H1 (cell line): Measurements from ENCODE around the gene TNP2. TPM values are rescaled to one million over a fixed set of nuclear protein-coding genes. Genes with fewer than 3 reads are reported as not detected.

Experiments
- CTCF ChIA-PET: fragments of 300-600 bp; sonication (Branson Sonifier 250); formaldehyde crosslinking; loops from one replicate; lab custom pipeline; 2021; ENCODE audit not compliant: partially characterized antibody; lab: Charles Lee
- POLR2A ChIA-PET: fragments of 300-600 bp; sonication (Branson Sonifier 250); formaldehyde crosslinking; loops from one replicate; lab custom pipeline; 2021; ENCODE audit warnings: inconsistent platforms; ENCODE audit not compliant: partially characterized antibody; lab: Charles Lee
- DNase-seq, 2 experiments: peaks; one replicate each; pipeline versions ENCODE4 v3.0.0 to v3.0.0-alpha.2; 2010 to 2022; ENCODE audit warnings: low spot score in 2 of 2, low read depth in 1 of 2, mixed read lengths in 1 of 2
- FAIRE-seq: peaks from 2 replicates; lab custom pipeline; 2011; peaks lifted over from hg19 to GRCh38; lab: Jason Lieb, UNC
- H2AFZ ChIP-seq: 2 replicates; pipeline ENCODE4 v1.8.1; 2012; ENCODE audit warnings: low read length, inconsistent platforms
- H2AK5ac ChIP-seq: 2 replicates; pipeline ENCODE4 v1.6.1; 2013; ENCODE audit warnings: low read depth, low read length
- H2BK120ac ChIP-seq: replicated peaks from 2 replicates; pipeline ENCODE3; 2013; ENCODE audit warnings: low read depth, low read length, inconsistent platforms
- H2BK12ac ChIP-seq: 2 replicates; pipeline ENCODE4 v1.6.1; 2013; ENCODE audit warnings: low read depth, low read length
- H2BK15ac ChIP-seq: 2 replicates; pipeline ENCODE4 v1.6.1; 2013; ENCODE audit warnings: low read length
- H2BK20ac ChIP-seq: 2 replicates; pipeline ENCODE4 v1.6.1; 2013; ENCODE audit warnings: low read length
- H2BK5ac ChIP-seq: 2 replicates; pipeline ENCODE4 v1.6.1; 2013; ENCODE audit warnings: low read depth, low read length
- H3K14ac ChIP-seq: 2 replicates; pipeline ENCODE4 v1.6.1; 2013; ENCODE audit warnings: inconsistent platforms; ENCODE audit not compliant: insufficient read length
- H3K18ac ChIP-seq: 2 replicates; pipeline ENCODE4 v1.6.1; 2013; ENCODE audit warnings: low read length; ENCODE audit errors: extremely low read depth
- H3K23ac ChIP-seq: 2 replicates; pipeline ENCODE4 v1.6.1; 2013; ENCODE audit warnings: inconsistent platforms; ENCODE audit not compliant: insufficient read length
- H3K23me2 ChIP-seq: 2 replicates; pipeline ENCODE4 v1.6.1; 2013; ENCODE audit warnings: low read depth, low read length
- H3K27ac ChIP-seq: 2 replicates; pipeline ENCODE4 v1.6.1; 2011; ENCODE audit warnings: low read depth, low read length, inconsistent platforms
- H3K27me3 ChIP-seq, 4 experiments: replicated peaks in 1 of 4; 1 replicate in 1 of 4; 2 replicates in 3 of 4; pipeline versions ENCODE4 v1.6.1 to v1.8.1; 2011 to 2013; ENCODE audit warnings: low read length in 3 of 4, mild to moderate bottlenecking in 3 of 4, inconsistent platforms in 2 of 4, mixed read lengths in 2 of 4, moderate library complexity in 1 of 4; ENCODE audit not compliant: control insufficient read depth in 3 of 4, insufficient read depth in 3 of 4; ENCODE audit errors: extremely low read depth in 1 of 4
- H3K36me3 ChIP-seq, 4 experiments: 2 replicates each; pipeline versions ENCODE4 v1.6.1 to v1.8.1; 2011 to 2013; ENCODE audit warnings: mild to moderate bottlenecking in 4 of 4, low read length in 3 of 4, moderate library complexity in 2 of 4, control low read depth in 1 of 4, inconsistent platforms in 1 of 4; ENCODE audit not compliant: insufficient read depth in 4 of 4, control insufficient read depth in 2 of 4
- H3K4ac ChIP-seq: replicated peaks from 2 replicates; pipeline ENCODE3; 2013; ENCODE audit warnings: low read length, low read depth, mixed read lengths, inconsistent platforms; ENCODE audit not compliant: insufficient read length
- H3K4me1 ChIP-seq, 4 experiments: replicated peaks in 1 of 4; 1 replicate in 1 of 4; 2 replicates in 3 of 4; pipeline versions ENCODE4 v1.6.1 to v1.8.1; 2011 to 2013; ENCODE audit warnings: low read length in 3 of 4, inconsistent platforms in 2 of 4, mixed read lengths in 1 of 4; ENCODE audit not compliant: insufficient read depth in 4 of 4, control insufficient read depth in 3 of 4
- H3K4me2 ChIP-seq, 2 experiments: 2 replicates each; pipeline versions ENCODE4 v1.6.1 to v1.8.1; 2011 to 2013; ENCODE audit warnings: low read depth in 2 of 2, low read length in 2 of 2, control low read depth in 1 of 2, inconsistent platforms in 1 of 2, mild to moderate bottlenecking in 1 of 2; ENCODE audit not compliant: insufficient read depth in 1 of 2
- H3K4me3 ChIP-seq, 4 experiments: fragments of 200-600, 300-600 bp in 1 of 4; sonication (generic), shearing (Covaris generic), sonication (Bioruptor Twin) in 1 of 4; 2 replicates each; pipeline versions ENCODE4 v1.5.1 to v1.8.1; 2011 to 2016; ENCODE audit warnings: low read length in 4 of 4, low read depth in 3 of 4, control low read depth in 2 of 4, inconsistent platforms in 2 of 4, mild to moderate bottlenecking in 2 of 4, mixed read lengths in 1 of 4, moderate library complexity in 1 of 4; ENCODE audit not compliant: insufficient read depth in 2 of 4; ENCODE audit errors: extremely low read depth in 1 of 4
- H3K56ac ChIP-seq: replicated peaks from 2 replicates; pipeline ENCODE3; 2013; ENCODE audit warnings: low read depth, mild to moderate bottlenecking, mixed read lengths, low read length, inconsistent platforms; ENCODE audit not compliant: insufficient read length
- H3K79me1 ChIP-seq: 2 replicates; pipeline ENCODE4 v1.6.1; 2013; ENCODE audit warnings: low read depth, low read length, control low read depth
- H3K79me2 ChIP-seq, 2 experiments: 2 replicates each; pipeline versions ENCODE4 v1.6.1 to v1.8.1; 2012 to 2013; ENCODE audit warnings: low read length in 2 of 2, mild to moderate bottlenecking in 2 of 2, inconsistent platforms in 1 of 2; ENCODE audit not compliant: insufficient read depth in 2 of 2, control insufficient read depth in 1 of 2
- H3K9ac ChIP-seq, 4 experiments: replicated peaks in 1 of 4; 1 replicate in 1 of 4; 2 replicates in 3 of 4; pipeline versions ENCODE4 v1.6.1 to v1.8.1; 2011 to 2013; ENCODE audit warnings: low read depth in 3 of 4, low read length in 3 of 4, control low read depth in 2 of 4, mild to moderate bottlenecking in 2 of 4, moderate library complexity in 2 of 4, inconsistent platforms in 1 of 4; ENCODE audit errors: extremely low read depth in 1 of 4
- H3K9me3 ChIP-seq, 2 experiments: 2 replicates each; pipeline versions ENCODE4 v1.6.1 to v1.8.1; 2012 to 2013; ENCODE audit warnings: mild to moderate bottlenecking in 2 of 2, moderate library complexity in 2 of 2, control low read depth in 1 of 2, inconsistent platforms in 1 of 2, low read depth in 1 of 2, low read length in 1 of 2, mixed read lengths in 1 of 2; ENCODE audit not compliant: insufficient read depth in 2 of 2
- H4K20me1 ChIP-seq, 2 experiments: replicated peaks in 1 of 2; 2 replicates each; pipeline versions ENCODE3 to v1.8.1; 2011 to 2013; ENCODE audit warnings: inconsistent platforms in 2 of 2, low read length in 2 of 2, mild to moderate bottlenecking in 1 of 2; ENCODE audit not compliant: insufficient read depth in 2 of 2, control insufficient read depth in 1 of 2
- H4K5ac ChIP-seq: 2 replicates; pipeline ENCODE4 v1.6.1; 2013; ENCODE audit warnings: low read length, low read depth, mixed read lengths, inconsistent platforms; ENCODE audit not compliant: insufficient read length
- H4K8ac ChIP-seq: 2 replicates; pipeline ENCODE4 v1.8.0; 2013; ENCODE audit warnings: mild to moderate bottlenecking, moderate library complexity, low read length, inconsistent platforms; ENCODE audit not compliant: insufficient read depth; ENCODE audit errors: extremely low read depth
- H4K91ac ChIP-seq: replicated peaks from 2 replicates; pipeline ENCODE3; 2013; ENCODE audit warnings: low read length, mixed read lengths, inconsistent platforms; ENCODE audit not compliant: insufficient read length
- BACH1 ChIP-seq: IDR thresholded peaks from 2 replicates; pipeline ENCODE4 v1.6.1; 2012; ENCODE audit warnings: low read length, improper control_type of control experiment
- HDAC2 ChIP-seq, 2 experiments: fragments of 300-600 bp in 1 of 2; sonication (generic) in 1 of 2; IDR thresholded peaks; 2 replicates each; pipeline ENCODE4 v1.6.1; 2011 to 2012; ENCODE audit warnings: low read depth in 2 of 2, low read length in 2 of 2, mild to moderate bottlenecking in 2 of 2, moderate library complexity in 2 of 2, borderline replicate concordance in 1 of 2, inconsistent platforms in 1 of 2
- MAX ChIP-seq: IDR thresholded peaks from 2 replicates; pipeline ENCODE4 v1.6.1; 2012; ENCODE audit warnings: inconsistent platforms
- PHF8 ChIP-seq: fragments of 200-600 bp; sonication (generic); conservative IDR thresholded peaks from 2 replicates; pipeline ENCODE4 v1.7.1; 2012; ENCODE audit warnings: low read depth, mild to moderate bottlenecking, inconsistent platforms, low read length, moderate library complexity
- SIN3A ChIP-seq, 2 experiments: IDR thresholded peaks in 1 of 2; conservative IDR thresholded peaks in 1 of 2; 2 replicates each; pipeline ENCODE4 v1.6.1; 2011 to 2012; ENCODE audit warnings: low read length in 2 of 2, improper control_type of control experiment in 1 of 2, low read depth in 1 of 2, mild to moderate bottlenecking in 1 of 2
- SP4 ChIP-seq: IDR thresholded peaks from 2 replicates; pipeline ENCODE4 v1.6.1; 2012; ENCODE audit warnings: low read length, inconsistent platforms
- SUZ12 ChIP-seq: fragments of 200-600 bp; sonication (generic); IDR thresholded peaks from 2 replicates; pipeline ENCODE4 v1.6.1; 2012; ENCODE audit warnings: mild to moderate bottlenecking, inconsistent platforms, low read length, moderate library complexity, mixed read lengths
- WGBS, 2 experiments: shearing (Covaris generic) in 1 of 2; methylation state at CpG; one replicate each; pipeline versions ENCODE4 v1.1.6 to v1.1.7; 2013 to 2015; ENCODE audit warnings: low lambda C conversion rate in 2 of 2, mixed read lengths in 2 of 2, inconsistent platforms in 1 of 2, low coverage in 1 of 2, missing lambda C conversion rate in 1 of 2; ENCODE audit not compliant: insufficient replicate concordance in 2 of 2, insufficient coverage in 1 of 2, insufficient read length in 1 of 2; ENCODE audit errors: extremely low coverage in 1 of 2, missing lambda C conversion rate in 1 of 2; 5-methylcytosine and 5-hydroxymethylcytosine counted together
- polyA plus RNA-seq, 7 experiments: library from polyadenylated mRNA; depleted of rRNA in 3 of 7; stranded (reverse) in 5 of 7; unstranded in 2 of 7; fragments of >200 nt in 5 of 7; fragments of 200-250 nt in 2 of 7; gene quantifications; 1 replicate in 5 of 7; 2 replicates in 1 of 7; 4 replicates in 1 of 7; pipeline versions ENCODE4 v1.2.1 to v1.2.3, GENCODE V29; 2011 to 2013; ENCODE audit warnings: missing spikeins in 2 of 7, mixed read lengths in 2 of 7
- total RNA-seq: library from RNA; stranded (reverse); fragmentation: NEBNext Ultra II Directional; extraction: Animal tissue kit (Norgen Biotek cat#: 25700); gene quantifications from 2 replicates; pipeline ENCODE4 v1.2.1, GENCODE V29; 2021

The TNP2 gene
- total and polyA plus RNA-seq, 2 of the 8 experiments (the other 6 are each of a cell fraction or from before 2014, with no cell fraction given): not detected

GRCh38 chr16:11254913-11255736 is 14.0 kb downstream of the TNP2 start:
- Histone ChIP-seq H4K20me1 (peaks cover 11 to 22% of the 10 kb centered on the region in 2 experiments), H2BK5ac (0 out of 2 replicates have a peak overlapping the region, but pooled peaks have one; percentile 16), H2BK12ac (no peak overlapping the region), H4K8ac (peak overlapping the region; percentile 92), H4K91ac (no peak overlapping the region), H3K9ac (peak overlapping the region; percentile 23 to 83 (median 46); a peak in 6 of 7 replicates), H3K9me3 (no peaks in the 10 kb centered on the region), H3K36me3 (peaks cover 0 to 8% (median 5%) of the 10 kb centered on the region in 4 experiments; a peak in 5 of 8 replicates), H2AK5ac (no peak overlapping the region), H3K4me3 (peak overlapping the region; percentile 59 to 97 (median 74)), H2AFZ (no peak overlapping the region), H3K79me1 (peaks cover 4% of the 10 kb centered on the region; the same call in 1 of the 2 replicates), H3K27me3 (no peaks in the 10 kb centered on the region; a peak in 1 of 7 replicates), H2BK20ac (no peak overlapping the region), H3K4me2 (peak overlapping the region; percentile 82 to 86), H3K18ac (peak overlapping the region; percentile 48; the same call in 1 of the 2 replicates), H3K4ac (no peak overlapping the region), H3K27ac (no peak overlapping the region), H3K14ac (no peak overlapping the region), H2BK120ac (no peak overlapping the region), H2BK15ac (no peak overlapping the region), H3K23me2 (peaks cover 15% of the 10 kb centered on the region), H4K5ac (peak overlapping the region; percentile 31), H3K4me1 (peaks cover 0 to 19% (median 8%) of the 10 kb centered on the region in 4 experiments; a peak in 5 of 7 replicates), H3K23ac (no peak overlapping the region), H3K79me2 (peaks cover 0 to 28% of the 10 kb centered on the region in 2 experiments; a peak in 2 of 4 replicates), H3K56ac (peak overlapping the region; percentile 39)
- 2% methylated on average over 85 of the region's 105 CpGs; no CpG with 5 or more reads in 1 of the 2 experiments for WGBS, 2 experiments
- DNase-seq (no peak), FAIRE-seq (no peak)
- ChIA-PET CTCF (interaction anchor here (0.6 to 6.8 kb wide), 43 partner anchors 13 to 348 kb away, joined by 3 to 79 read pairs (median 4); partner anchors contain the start of genes PRM3 and TNP2), POLR2A (interaction anchor here (0.7 to 4.6 kb wide), 62 partner anchors 9 to 309 kb away, joined by 3 to 32 read pairs (median 4); partner anchors contain the start of gene TNP2)
- TF ChIP-seq HDAC2 (IDR thresholded peaks at IDR 0.05; ENCODE audit: borderline replicate concordance in 1 of 2, low read depth in 2 of 2, low read length in 2 of 2): 0 out of 4 replicates have a peak, but pooled peaks of 1 of the 2 experiments have one; percentile 40
- TF ChIP-seq PHF8: no peak
- peak; percentile 63 for TF ChIP-seq MAX
- no peak for TF ChIP-seq BACH1
- TF ChIP-seq SIN3A (conservative IDR thresholded peaks at IDR 0.05 in 1 of 2, IDR thresholded peaks at IDR 0.05 in 1 of 2; ENCODE audit: low read depth in 1 of 2, low read length in 2 of 2): 0 out of 4 replicates have a peak, but pooled peaks of 1 of the 2 experiments have one; percentile 11
- no peak for TF ChIP-seq SP4
- TF ChIP-seq SUZ12: no peak
